OCI-LY7 (cell line): ENCODE data around the gene NDUFAF5. TPM values are rescaled to one million over a fixed set of nuclear protein-coding genes. Genes with fewer than 3 reads are reported as not detected.
"Not testable (repeated sequence)": the region's sequence is repeated elsewhere in the genome, so short reads cannot be mapped to it uniquely, and the experiment has no call there.

Experiments
- BruUV-seq: library from RNA; stranded (reverse); fragments of 400-500 nt; replicated peaks from 2 replicates; lab custom pipeline; 2021; lab: Mats Ljungman, UMichigan
- CTCF ChIA-PET: fragments of 300-600 bp; sonication (Branson Sonifier 250); formaldehyde crosslinking; loops from one replicate; lab custom pipeline; 2022; ENCODE audit warnings: antibody characterized with exemption; ENCODE audit not compliant: unreplicated experiment; lab: Charles Lee
- POLR2A ChIA-PET: fragments of 300-600 bp; sonication (Branson Sonifier 250); formaldehyde crosslinking; loops from one replicate; lab custom pipeline; 2022; ENCODE audit warnings: antibody characterized with exemption; lab: Charles Lee
- DNase-seq: peaks from one replicate; pipeline ENCODE4 v3.0.0-alpha.2; 2015; ENCODE audit warnings: low spot score
- H2AFZ ChIP-seq: fragments of 200-600 bp; sonication (generic), shearing (Covaris generic); 2 replicates; pipeline ENCODE4 v1.6.1; 2014; ENCODE audit warnings: mild to moderate bottlenecking, antibody characterized with exemption, low read length, moderate library complexity
- H3K27ac ChIP-seq: fragments of 200-600 bp; sonication (generic); 2 replicates; pipeline ENCODE4 v1.5.1; 2014; ENCODE audit warnings: mixed run types, low read depth, mild to moderate bottlenecking, moderate library complexity, low read length, inconsistent platforms; ENCODE audit not compliant: poor library complexity, severe bottlenecking
- H3K36me3 ChIP-seq: fragments of 200-600 bp; sonication (generic); 2 replicates; pipeline ENCODE4 v1.6.1; 2014; ENCODE audit warnings: mild to moderate bottlenecking, antibody characterized with exemption, low read length, moderate library complexity, mixed read lengths; ENCODE audit not compliant: insufficient read depth
- H3K4me1 ChIP-seq: fragments of 200-600 bp; sonication (generic); 2 replicates; pipeline ENCODE4 v1.5.1; 2014; ENCODE audit warnings: mild to moderate bottlenecking, low read length; ENCODE audit not compliant: insufficient read depth, poor library complexity, severe bottlenecking
- H3K4me2 ChIP-seq: fragments of 200-600 bp; sonication (generic); 2 replicates; pipeline ENCODE4 v1.6.1; 2014; ENCODE audit warnings: mild to moderate bottlenecking, low read length
- H3K4me3 ChIP-seq: fragments of 200-600 bp; sonication (generic); 2 replicates; pipeline ENCODE4 v1.5.1; 2014; ENCODE audit warnings: mild to moderate bottlenecking, low read depth, low read length; ENCODE audit not compliant: poor library complexity, severe bottlenecking
- H3K79me2 ChIP-seq: fragments of 200-600 bp; sonication (generic); 2 replicates; pipeline ENCODE4 v1.6.1; 2016; ENCODE audit warnings: low read depth, mild to moderate bottlenecking, low read length, moderate library complexity, mixed read lengths; ENCODE audit not compliant: insufficient read depth
- H3K9me2 ChIP-seq: fragments of 200-600 bp; sonication (generic); 2 replicates; pipeline ENCODE4 v1.6.1; 2016; ENCODE audit warnings: mild to moderate bottlenecking, low read length, mixed read lengths; ENCODE audit not compliant: insufficient read depth
- H3K9me3 ChIP-seq: fragments of 200-600 bp; sonication (generic); 2 replicates; pipeline ENCODE4 v1.6.1; 2014; ENCODE audit warnings: mild to moderate bottlenecking, mixed run types, low read length, mixed read lengths
- H4K20me1 ChIP-seq: fragments of 200-600 bp; sonication (generic); 2 replicates; pipeline ENCODE4 v1.6.1; 2014; ENCODE audit warnings: mild to moderate bottlenecking, antibody characterized with exemption, low read length, moderate library complexity, mixed read lengths; ENCODE audit not compliant: insufficient read depth
- EZH2phosphoT487 ChIP-seq: fragments of 200-600 bp; sonication (generic); IDR thresholded peaks from 2 replicates; pipeline ENCODE4 v1.6.1; 2018; ENCODE audit warnings: low read depth, borderline replicate concordance, mild to moderate bottlenecking, mixed run types, antibody characterized with exemption, low read length, moderate library complexity, mixed read lengths
- intact Hi-C: fragments of 100-400 bp; cut with micrococcal nuclease; formaldehyde crosslinking; loops from one replicate; pipeline ENCODE4 v1.10.0; 2022; ENCODE audit not compliant: unreplicated experiment
- total RNA-seq, 2 experiments: library from RNA; depleted of rRNA in 1 of 2; stranded (reverse); fragments of >200 nt in 1 of 2; shearing (Covaris generic) in 1 of 2; gene quantifications; 2 replicates each; pipeline ENCODE4 v1.2.3, GENCODE V29; 2014 to 2022
- TF ChIP-seq, protein P1 (sequence below): fragments of 200-600 bp; sonication (generic); conservative IDR thresholded peaks from 2 replicates; pipeline ENCODE4 v1.5.1; 2014; ENCODE audit warnings: mild to moderate bottlenecking, antibody characterized with exemption, low read length, moderate library complexity, mixed read lengths

Gene NDUFAF5
- total RNA-seq, 2 experiments from 2014 or later = 27.3 to 35.4 TPM

DNA sequence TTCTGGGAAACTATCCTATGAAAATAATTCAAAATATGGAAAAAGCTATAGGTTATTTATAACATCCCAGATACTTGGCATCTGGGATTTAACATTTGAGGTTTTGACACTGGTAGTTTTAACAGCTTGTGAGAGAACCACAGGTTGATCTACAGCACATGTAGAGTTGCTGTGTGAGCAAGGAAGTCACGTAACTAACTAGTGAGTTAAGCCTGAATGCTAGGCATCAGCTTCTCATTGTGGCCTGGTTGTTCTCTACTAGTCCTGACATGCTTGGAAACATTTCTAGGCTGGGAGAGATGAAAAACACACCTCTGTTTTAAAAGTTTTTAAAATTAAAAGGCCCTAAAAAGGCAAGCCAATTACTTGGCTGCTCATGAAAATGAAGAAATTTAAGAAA, 28.3 kb upstream of the NDUFAF5 start:
- Histone ChIP-seq H3K36me3 (peaks cover 65% of the 10 kb centered on the region), H3K9me2 (no peaks in the 10 kb centered on the region), H3K4me1 (no peaks in the 10 kb centered on the region), H3K79me2 (no peaks in the 10 kb centered on the region), H4K20me1 (no peaks in the 10 kb centered on the region), H3K9me3 (no peaks in the 10 kb centered on the region), H2AFZ (no peak overlapping the region), H3K27ac (no peak overlapping the region), H3K4me3 (no peak overlapping the region), H3K4me2 (no peak overlapping the region)
- no peak for TF ChIP-seq EZH2phosphoT487
- TF ChIP-seq, protein P1, sequence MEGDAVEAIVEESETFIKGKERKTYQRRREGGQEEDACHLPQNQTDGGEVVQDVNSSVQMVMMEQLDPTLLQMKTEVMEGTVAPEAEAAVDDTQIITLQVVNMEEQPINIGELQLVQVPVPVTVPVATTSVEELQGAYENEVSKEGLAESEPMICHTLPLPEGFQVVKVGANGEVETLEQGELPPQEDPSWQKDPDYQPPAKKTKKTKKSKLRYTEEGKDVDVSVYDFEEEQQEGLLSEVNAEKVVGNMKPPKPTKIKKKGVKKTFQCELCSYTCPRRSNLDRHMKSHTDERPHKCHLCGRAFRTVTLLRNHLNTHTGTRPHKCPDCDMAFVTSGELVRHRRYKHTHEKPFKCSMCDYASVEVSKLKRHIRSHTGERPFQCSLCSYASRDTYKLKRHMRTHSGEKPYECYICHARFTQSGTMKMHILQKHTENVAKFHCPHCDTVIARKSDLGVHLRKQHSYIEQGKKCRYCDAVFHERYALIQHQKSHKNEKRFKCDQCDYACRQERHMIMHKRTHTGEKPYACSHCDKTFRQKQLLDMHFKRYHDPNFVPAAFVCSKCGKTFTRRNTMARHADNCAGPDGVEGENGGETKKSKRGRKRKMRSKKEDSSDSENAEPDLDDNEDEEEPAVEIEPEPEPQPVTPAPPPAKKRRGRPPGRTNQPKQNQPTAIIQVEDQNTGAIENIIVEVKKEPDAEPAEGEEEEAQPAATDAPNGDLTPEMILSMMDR = no peak
- ChIA-PET POLR2A (interaction anchor here (0.5 to 1.6 kb wide), 5 partner anchors 15 to 631 kb away, joined by 3 to 4 read pairs (median 3); no protein-coding TSS in a partner anchor), CTCF (no interaction called here)
- intact Hi-C loops = no loop called here
- BruUV-seq = no TSS peak
- no peak for DNase-seq

DNA sequence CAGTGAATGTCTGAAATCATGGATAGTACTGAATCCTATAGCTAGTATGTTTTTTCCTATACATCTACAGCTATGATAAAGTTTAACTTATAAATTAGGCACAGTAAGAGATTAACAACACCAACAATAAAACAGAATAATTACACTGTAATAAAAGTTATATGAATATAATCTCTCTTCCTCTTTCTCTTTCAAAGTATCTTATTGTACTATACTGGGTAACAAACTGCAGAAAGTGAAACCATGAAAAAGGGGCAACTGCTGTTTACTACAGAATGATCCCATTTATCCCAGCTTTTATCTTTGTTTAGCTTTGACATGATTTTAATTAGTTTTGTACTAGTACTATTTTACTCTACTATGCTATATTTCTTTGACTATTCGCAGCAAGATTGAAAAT, 25.9 kb upstream of the NDUFAF5 start:
- TF ChIP-seq EZH2phosphoT487 = no peak
- TF ChIP-seq, protein P1 = no peak
- H3K4me3 ChIP-seq = no peak overlapping the region
- no peaks in the 10 kb centered on the region for H3K9me3 ChIP-seq
- H4K20me1 ChIP-seq = no peaks in the 10 kb centered on the region
- no peak for DNase-seq
- no peaks in the 10 kb centered on the region for H3K9me2 ChIP-seq
- no peaks in the 10 kb centered on the region for H3K79me2 ChIP-seq
- POLR2A ChIA-PET = interaction anchor here (0.6 to 0.9 kb wide), 2 partner anchors 31 to 34 kb away, joined by 3 read pairs; no protein-coding TSS in a partner anchor
- peaks cover 79% of the 10 kb centered on the region for H3K36me3 ChIP-seq
- no TSS peak for BruUV-seq
- intact Hi-C loops = no loop called here
- H3K4me2 ChIP-seq = no peak overlapping the region
- no peak overlapping the region for H3K27ac ChIP-seq
- H3K4me1 ChIP-seq = no peaks in the 10 kb centered on the region
- CTCF ChIA-PET = no interaction called here
- H2AFZ ChIP-seq = no peak overlapping the region

DNA sequence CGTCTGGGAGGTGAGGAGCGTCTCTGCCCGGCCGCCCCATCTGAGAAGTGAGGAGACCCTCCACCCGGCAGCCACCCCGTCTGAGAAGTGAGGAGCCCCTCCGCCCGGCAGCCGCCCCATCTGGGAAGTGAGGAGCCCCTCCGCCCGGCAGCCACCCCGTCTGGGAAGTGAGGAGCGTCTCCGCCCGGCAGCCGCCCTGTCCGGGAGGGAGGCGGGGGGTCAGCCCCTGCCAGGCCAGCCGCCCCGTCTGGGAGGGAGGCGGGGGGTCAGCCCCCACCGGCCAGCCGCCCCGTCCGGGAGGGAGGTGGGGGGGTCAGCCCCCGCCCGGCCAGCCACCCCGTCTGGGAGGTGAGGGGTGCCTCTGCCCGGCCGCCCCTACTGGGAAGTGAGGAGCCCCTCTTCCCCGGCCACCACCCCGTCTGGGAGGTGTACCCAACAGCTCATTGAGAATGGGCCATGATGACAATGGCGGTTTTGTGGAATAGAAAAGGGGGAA, 24.3 kb upstream of the NDUFAF5 start:
- DNase-seq, H4K20me1 ChIP-seq, H3K27ac ChIP-seq, intact Hi-C loops, CTCF ChIA-PET, H3K9me3 ChIP-seq, H3K4me3 ChIP-seq, BruUV-seq, H3K4me2 ChIP-seq, H3K4me1 ChIP-seq, H2AFZ ChIP-seq, H3K9me2 ChIP-seq, H3K79me2 ChIP-seq, POLR2A ChIA-PET: not testable (repeated sequence)
- H3K36me3 ChIP-seq = peaks cover 84% of the 10 kb centered on the region
